ENCODE results near the gene ARHGEF2.
"Not testable (repeated sequence)": the region's sequence is repeated elsewhere in the genome, so short reads cannot be mapped to it uniquely, and the experiment has no call there.

ARHGEF2 gene

GRCh38 chr1:155931332-155932038 lies 46.9 kb downstream of the ARHGEF2 start:
- Mint-ChIP-seq H3K9me3 (no peaks in the 10 kb centered on the region), H3K27me3 (no peaks in the 10 kb centered on the region), H3K4me1 (ENCODE audit: low read depth) (peaks cover 48% of the 10 kb centered on the region), H3K27ac (peak overlapping the region; percentile 78), H3K36me3 (ENCODE audit: low read depth) (peaks cover 51% of the 10 kb centered on the region), H3K4me3 (no peak overlapping the region)

GRCh38 chr1:155930725-155931124 lies 47.6 kb downstream of the ARHGEF2 start:
- H3K27me3 Mint-ChIP-seq, H3K9me3 Mint-ChIP-seq, H3K4me3 Mint-ChIP-seq: not testable (repeated sequence)
- H3K27ac Mint-ChIP-seq = peak overlapping the region; percentile 78
- peaks cover 42% of the 10 kb centered on the region for H3K4me1 Mint-ChIP-seq (ENCODE audit: low read depth)
- H3K36me3 Mint-ChIP-seq (ENCODE audit: low read depth) = peaks cover 58% of the 10 kb centered on the region

GRCh38 chr1:155929057-155929456 lies 49.3 kb downstream of the ARHGEF2 start:
- H3K9me3 Mint-ChIP-seq = no peaks in the 10 kb centered on the region
- H3K36me3 Mint-ChIP-seq (ENCODE audit: low read depth) = peaks cover 70% of the 10 kb centered on the region
- H3K27me3 Mint-ChIP-seq = no peaks in the 10 kb centered on the region
- no peak overlapping the region for H3K27ac Mint-ChIP-seq
- no peak overlapping the region for H3K4me3 Mint-ChIP-seq
- H3K4me1 Mint-ChIP-seq (ENCODE audit: low read depth) = peaks cover 42% of the 10 kb centered on the region

GRCh38 chr1:155925506-155925905 lies 52.8 kb downstream of the ARHGEF2 start:
- peaks cover 84% of the 10 kb centered on the region for H3K36me3 Mint-ChIP-seq (ENCODE audit: low read depth)
- H3K27ac Mint-ChIP-seq = no peak overlapping the region
- no peaks in the 10 kb centered on the region for H3K27me3 Mint-ChIP-seq
- no peaks in the 10 kb centered on the region for H3K9me3 Mint-ChIP-seq
- H3K4me1 Mint-ChIP-seq (ENCODE audit: low read depth) = peaks cover 12% of the 10 kb centered on the region
- no peak overlapping the region for H3K4me3 Mint-ChIP-seq

- no peak overlapping the region for H3K4me3 Mint-ChIP-seq
- no peaks in the 10 kb centered on the region for H3K27me3 Mint-ChIP-seq
- peaks cover 79% of the 10 kb centered on the region for H3K36me3 Mint-ChIP-seq (ENCODE audit: low read depth)
- H3K9me3 Mint-ChIP-seq = no peaks in the 10 kb centered on the region
- H3K4me1 Mint-ChIP-seq (ENCODE audit: low read depth) = no peaks in the 10 kb centered on the region
- no peak overlapping the region for H3K27ac Mint-ChIP-seq
These were observed 57.6 kb downstream of the ARHGEF2 start for GRCh38 chr1:155920717-155921116.

GRCh38 chr1:155919801-155920200 lies 58.5 kb downstream of the ARHGEF2 start:
- Mint-ChIP-seq H3K27me3 (no peaks in the 10 kb centered on the region), H3K27ac (no peak overlapping the region), H3K36me3 (ENCODE audit: low read depth) (peaks cover 79% of the 10 kb centered on the region)

GRCh38 chr1:155918660-155919059 lies 59.7 kb downstream of the ARHGEF2 start:
- Mint-ChIP-seq H3K27me3 (no peaks in the 10 kb centered on the region), H3K9me3 (no peaks in the 10 kb centered on the region), H3K27ac (no peak overlapping the region), H3K4me3 (no peak overlapping the region), H3K4me1 (ENCODE audit: low read depth) (no peaks in the 10 kb centered on the region), H3K36me3 (ENCODE audit: low read depth) (peaks cover 80% of the 10 kb centered on the region)

More at GRCh38 chr1:155919801-155920200, 58.5 kb downstream of the ARHGEF2 start:
- Mint-ChIP-seq H3K9me3 (no peaks in the 10 kb centered on the region), H3K4me1 (ENCODE audit: low read depth) (no peaks in the 10 kb centered on the region), H3K4me3 (no peak overlapping the region)

- no peaks in the 10 kb centered on the region for H3K9me3 Mint-ChIP-seq
- H3K27me3 Mint-ChIP-seq = no peaks in the 10 kb centered on the region
- no peak overlapping the region for H3K4me3 Mint-ChIP-seq
- peak overlapping the region; percentile 63 for H3K27ac Mint-ChIP-seq
- H3K4me1 Mint-ChIP-seq (ENCODE audit: low read depth) = peaks cover 26% of the 10 kb centered on the region
- H3K36me3 Mint-ChIP-seq (ENCODE audit: low read depth) = peaks cover 80% of the 10 kb centered on the region
These were observed 64.2 kb downstream of the ARHGEF2 start for GRCh38 chr1:155913969-155914757.

GRCh38 chr1:155912056-155912536 lies 66.3 kb downstream of the ARHGEF2 start:
- Mint-ChIP-seq H3K4me3 (peak overlapping the region; percentile 82), H3K27ac (peak overlapping the region; percentile 94), H3K4me1 (ENCODE audit: low read depth) (peaks cover 26% of the 10 kb centered on the region), H3K27me3 (no peaks in the 10 kb centered on the region), H3K36me3 (ENCODE audit: low read depth) (peaks cover 81% of the 10 kb centered on the region), H3K9me3 (no peaks in the 10 kb centered on the region)

GRCh38 chr1:155911156-155912055 lies 66.9 kb downstream of the ARHGEF2 start, which contains the start of gene RIT1:
Gene RIT1 (minus strand): TSS chr1:155911349. CDS start chr1:155910761, 588 bp downstream.
- Mint-ChIP-seq H3K4me3 (peak within 1 kb of the TSS; percentile 82), H3K4me1 (ENCODE audit: low read depth) (peaks cover 26% of the 10 kb centered on the region), H3K36me3 (ENCODE audit: low read depth) (peaks cover 74% of the 10 kb centered on the region), H3K27me3 (no peaks in the 10 kb centered on the region), H3K9me3 (no peaks in the 10 kb centered on the region), H3K27ac (peak within 1 kb of the TSS; percentile 94)

- Mint-ChIP-seq H3K36me3 (ENCODE audit: low read depth) (peaks cover 71% of the 10 kb centered on the region), H3K4me1 (ENCODE audit: low read depth) (peaks cover 26% of the 10 kb centered on the region), H3K27me3 (no peaks in the 10 kb centered on the region)
These were observed 67.7 kb downstream of the ARHGEF2 start for GRCh38 chr1:155910621-155911121.

GRCh38 chr1:155909894-155910293 lies 68.5 kb downstream of the ARHGEF2 start:
- Mint-ChIP-seq H3K4me1 (ENCODE audit: low read depth) (peaks cover 26% of the 10 kb centered on the region), H3K36me3 (ENCODE audit: low read depth) (peaks cover 67% of the 10 kb centered on the region), H3K27ac (peak overlapping the region; percentile 63), H3K9me3 (no peaks in the 10 kb centered on the region), H3K4me3 (peak overlapping the region; percentile 82), H3K27me3 (no peaks in the 10 kb centered on the region)

More at GRCh38 chr1:155910621-155911121, 67.7 kb downstream of the ARHGEF2 start:
- Mint-ChIP-seq H3K4me3 (peak overlapping the region; percentile 82), H3K9me3 (no peaks in the 10 kb centered on the region), H3K27ac (peak overlapping the region; percentile 94)

- no peaks in the 10 kb centered on the region for H3K27me3 Mint-ChIP-seq
- no peak overlapping the region for H3K4me3 Mint-ChIP-seq
- peaks cover under 1% of the 10 kb centered on the region for H3K4me1 Mint-ChIP-seq (ENCODE audit: low read depth)
- peaks cover 61% of the 10 kb centered on the region for H3K36me3 Mint-ChIP-seq (ENCODE audit: low read depth)
- H3K27ac Mint-ChIP-seq = no peak overlapping the region
- H3K9me3 Mint-ChIP-seq = no peaks in the 10 kb centered on the region
These were observed 74.1 kb downstream of the ARHGEF2 start for GRCh38 chr1:155904261-155904660.

GRCh38 chr1:155900161-155900560 lies 78.2 kb downstream of the ARHGEF2 start:
- no peaks in the 10 kb centered on the region for H3K9me3 Mint-ChIP-seq
- no peaks in the 10 kb centered on the region for H3K4me1 Mint-ChIP-seq (ENCODE audit: low read depth)
- no peaks in the 10 kb centered on the region for H3K27me3 Mint-ChIP-seq
- H3K36me3 Mint-ChIP-seq (ENCODE audit: low read depth) = peaks cover 56% of the 10 kb centered on the region
- H3K4me3 Mint-ChIP-seq = no peak overlapping the region
- H3K27ac Mint-ChIP-seq = no peak overlapping the region

All from stimulated activated naive CD8-positive, alpha-beta T cell treated with anti-CD3 and anti-CD28 coated beads, Interleukin-15, Interleukin-2, amounts not matched to agents 100 ng/mL and 50 ng/mL, for 24 hours (primary cell).